DMS 273 (cell line): Measurements from ENCODE around the gene SECISBP2.

ENCODE experiments used
- DNase-seq: peaks from one replicate; lab custom pipeline; 2025; ENCODE audit not compliant: unreplicated experiment; lab: John Stamatoyannopoulos, UW

Gene SECISBP2

GRCh38 chr9:89380437-89381307, 62.4 kb downstream of the SECISBP2 start:
- no peak for DNase-seq

- DNase-seq, result no peak
These were observed 63.0 kb downstream of the SECISBP2 start for GRCh38 chr9:89381308-89381609.

GRCh38 chr9:89382026-89382986, 64.0 kb downstream of the SECISBP2 start:
- no peak for DNase-seq

GRCh38 chr9:89383030-89383720, 64.9 kb downstream of the SECISBP2 start:
- DNase-seq, result no peak

GRCh38 chr9:89383721-89384300, 65.5 kb downstream of the SECISBP2 start:
- no peak for DNase-seq

GRCh38 chr9:89384783-89385182, 66.5 kb downstream of the SECISBP2 start:
- no peak for DNase-seq

- no peak for DNase-seq
These were observed 67.9 kb downstream of the SECISBP2 start for GRCh38 chr9:89386206-89386605.

- no peak for DNase-seq
These were observed 68.5 kb downstream of the SECISBP2 start for GRCh38 chr9:89386797-89387196.

- DNase-seq, result no peak
These were observed 69.0 kb downstream of the SECISBP2 start for GRCh38 chr9:89387197-89387849.

- no peak for DNase-seq
These were observed 70.0 kb downstream of the SECISBP2 start for GRCh38 chr9:89388084-89388867.

- no peak for DNase-seq
These were observed 70.5 kb downstream of the SECISBP2 start for GRCh38 chr9:89388868-89389177.

GRCh38 chr9:89390068-89390555, 71.8 kb downstream of the SECISBP2 start:
- DNase-seq, result no peak

GRCh38 chr9:89390578-89391116, 72.3 kb downstream of the SECISBP2 start:
- no peak for DNase-seq

- DNase-seq, result no peak
These were observed 73.3 kb downstream of the SECISBP2 start for GRCh38 chr9:89391585-89391984.

GRCh38 chr9:89394412-89394811, 76.1 kb downstream of the SECISBP2 start:
- no peak for DNase-seq

- DNase-seq, result no peak
These were observed 77.8 kb downstream of the SECISBP2 start for GRCh38 chr9:89395931-89396710.

GRCh38 chr9:89397471-89397870, 79.2 kb downstream of the SECISBP2 start:
- no peak for DNase-seq

GRCh38 chr9:89398621-89399020, 80.3 kb downstream of the SECISBP2 start:
- DNase-seq, result no peak
